MM.1S (cell line): ENCODE results near the gene CHST10.

Experiments used
- DNase-seq: peaks from one replicate; pipeline ENCODE4 v3.0.0-alpha.2; 2015
- H2AFZ ChIP-seq: fragments of 300-600 bp; sonication (generic); 2 replicates; pipeline ENCODE4 v1.6.0; 2016; ENCODE audit warnings: antibody characterized with exemption, low read length
- H3F3A ChIP-seq: fragments of 300-600 bp; sonication (generic); 2 replicates; pipeline ENCODE4 v1.6.1; 2016; ENCODE audit warnings: mild to moderate bottlenecking, antibody characterized with exemption, low read length, moderate library complexity, mixed read lengths; ENCODE audit not compliant: insufficient read depth
- H3K27ac ChIP-seq: fragments of 300-600 bp; sonication (generic); 2 replicates; pipeline ENCODE4 v1.5.1; 2016; ENCODE audit warnings: mild to moderate bottlenecking, low read length
- H3K27me3 ChIP-seq: fragments of 300-600 bp; sonication (generic); replicated peaks from 2 replicates; pipeline ENCODE4 v1.6.0; 2016; ENCODE audit warnings: low read length; ENCODE audit not compliant: insufficient read depth
- H3K36me3 ChIP-seq: fragments of 300-600 bp; sonication (generic); replicated peaks from 2 replicates; pipeline ENCODE4 v1.6.1; 2016; ENCODE audit warnings: mild to moderate bottlenecking, low read length, mixed read lengths; ENCODE audit not compliant: insufficient read depth
- H3K4me1 ChIP-seq: fragments of 300-600 bp; sonication (generic); 2 replicates; pipeline ENCODE4 v1.6.1; 2016; ENCODE audit warnings: low read length, mixed read lengths
- H3K4me2 ChIP-seq: fragments of 300-600 bp; sonication (generic); 2 replicates; pipeline ENCODE4 v1.6.0; 2016; ENCODE audit warnings: low read depth, low read length
- H3K4me3 ChIP-seq: fragments of 300-600 bp; sonication (generic); 2 replicates; pipeline ENCODE4 v1.5.1; 2016; ENCODE audit warnings: low read length, mixed read lengths
- H3K79me2 ChIP-seq: fragments of 300-600 bp; sonication (generic); 2 replicates; pipeline ENCODE4 v1.6.1; 2016; ENCODE audit warnings: mixed run types, low read length, mixed read lengths
- H3K9ac ChIP-seq: fragments of 300-600 bp; sonication (generic); 2 replicates; pipeline ENCODE4 v1.6.1; 2016; ENCODE audit warnings: low read length, mixed read lengths
- H3K9me2 ChIP-seq: fragments of 300-600 bp; sonication (generic); replicated peaks from 2 replicates; pipeline ENCODE4 v1.6.1; 2016; ENCODE audit warnings: mild to moderate bottlenecking, low read length, mixed read lengths; ENCODE audit not compliant: insufficient read depth
- H3K9me3 ChIP-seq: fragments of 300-600 bp; sonication (generic); replicated peaks from 2 replicates; pipeline ENCODE4 v1.6.1; 2016; ENCODE audit warnings: mild to moderate bottlenecking, low read length, mixed read lengths; ENCODE audit not compliant: insufficient read depth
- H4K20me1 ChIP-seq: fragments of 300-600 bp; sonication (generic); 2 replicates; pipeline ENCODE4 v1.6.1; 2016; ENCODE audit warnings: mild to moderate bottlenecking, low read length, moderate library complexity, mixed read lengths; ENCODE audit not compliant: insufficient read depth
- CTCF ChIP-seq: fragments of 300-600 bp; sonication (generic); IDR thresholded peaks from 2 replicates; pipeline ENCODE4 v1.5.1; 2016; ENCODE audit warnings: antibody characterized with exemption, low read length, mixed read lengths
- EZH2 ChIP-seq: fragments of 300-600 bp; sonication (generic); optimal IDR thresholded peaks from 2 replicates; pipeline ENCODE3; 2017; ENCODE audit warnings: low read depth, mild to moderate bottlenecking, antibody characterized with exemption, low read length, mixed read lengths
- EZH2phosphoT487 ChIP-seq: fragments of 300-600 bp; sonication (generic); IDR thresholded peaks from 2 replicates; pipeline ENCODE4 v1.6.1; 2018; ENCODE audit warnings: antibody characterized with exemption, low read length

Gene CHST10

DNA sequence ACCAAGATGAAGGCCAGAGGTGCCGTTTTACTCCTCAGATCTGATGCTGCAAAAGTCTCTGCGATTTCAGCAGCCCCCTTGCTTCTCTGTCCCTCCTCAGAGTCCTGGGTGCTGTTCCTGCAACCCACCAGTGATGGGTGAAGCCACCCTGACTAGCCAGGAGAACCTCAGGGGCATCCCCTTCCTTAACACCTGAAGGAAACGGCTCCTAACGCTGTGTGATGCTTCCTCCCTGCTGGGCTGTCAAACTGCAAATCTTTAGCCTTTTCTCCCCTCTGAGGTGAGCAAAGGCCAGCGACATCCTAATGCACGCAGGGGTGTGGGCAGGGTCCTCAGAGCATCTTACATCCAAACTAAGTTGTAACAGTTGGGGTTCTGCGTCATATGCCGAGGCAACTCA lies 24.8 kb downstream of the CHST10 start:
- no peak for TF ChIP-seq CTCF
- no peak for TF ChIP-seq EZH2
- no peak for TF ChIP-seq EZH2phosphoT487
- no peaks in the 10 kb centered on the region for H3K4me1 ChIP-seq
- H3K27ac ChIP-seq: no peak overlapping the region
- H3K4me3 ChIP-seq: no peak overlapping the region
- no peaks in the 10 kb centered on the region for H3K9me3 ChIP-seq
- H3K36me3 ChIP-seq: no peaks in the 10 kb centered on the region
- no peaks in the 10 kb centered on the region for H3K79me2 ChIP-seq
- no peak overlapping the region for H3K9ac ChIP-seq
- no peaks in the 10 kb centered on the region for H3K27me3 ChIP-seq
- H2AFZ ChIP-seq: no peak overlapping the region
- DNase-seq: no peak
- H3K4me2 ChIP-seq: no peak overlapping the region
- H3F3A ChIP-seq: no peaks in the 10 kb centered on the region
- no peaks in the 10 kb centered on the region for H3K9me2 ChIP-seq
- no peaks in the 10 kb centered on the region for H4K20me1 ChIP-seq

GRCh38 chr2:100391735-100392515 lies 25.5 kb downstream of the CHST10 start:
- Histone ChIP-seq H3K9me3 (no peaks in the 10 kb centered on the region), H3K79me2 (no peaks in the 10 kb centered on the region), H3K9me2 (no peaks in the 10 kb centered on the region), H3K27me3 (no peaks in the 10 kb centered on the region), H2AFZ (no peak overlapping the region), H3K4me2 (no peak overlapping the region), H4K20me1 (no peaks in the 10 kb centered on the region), H3K4me3 (no peak overlapping the region), H3K27ac (no peak overlapping the region), H3F3A (no peaks in the 10 kb centered on the region), H3K36me3 (no peaks in the 10 kb centered on the region), H3K9ac (no peak overlapping the region), H3K4me1 (no peaks in the 10 kb centered on the region)
- no peak for DNase-seq
- TF ChIP-seq EZH2 (no peak), EZH2phosphoT487 (no peak), CTCF (no peak)

DNA sequence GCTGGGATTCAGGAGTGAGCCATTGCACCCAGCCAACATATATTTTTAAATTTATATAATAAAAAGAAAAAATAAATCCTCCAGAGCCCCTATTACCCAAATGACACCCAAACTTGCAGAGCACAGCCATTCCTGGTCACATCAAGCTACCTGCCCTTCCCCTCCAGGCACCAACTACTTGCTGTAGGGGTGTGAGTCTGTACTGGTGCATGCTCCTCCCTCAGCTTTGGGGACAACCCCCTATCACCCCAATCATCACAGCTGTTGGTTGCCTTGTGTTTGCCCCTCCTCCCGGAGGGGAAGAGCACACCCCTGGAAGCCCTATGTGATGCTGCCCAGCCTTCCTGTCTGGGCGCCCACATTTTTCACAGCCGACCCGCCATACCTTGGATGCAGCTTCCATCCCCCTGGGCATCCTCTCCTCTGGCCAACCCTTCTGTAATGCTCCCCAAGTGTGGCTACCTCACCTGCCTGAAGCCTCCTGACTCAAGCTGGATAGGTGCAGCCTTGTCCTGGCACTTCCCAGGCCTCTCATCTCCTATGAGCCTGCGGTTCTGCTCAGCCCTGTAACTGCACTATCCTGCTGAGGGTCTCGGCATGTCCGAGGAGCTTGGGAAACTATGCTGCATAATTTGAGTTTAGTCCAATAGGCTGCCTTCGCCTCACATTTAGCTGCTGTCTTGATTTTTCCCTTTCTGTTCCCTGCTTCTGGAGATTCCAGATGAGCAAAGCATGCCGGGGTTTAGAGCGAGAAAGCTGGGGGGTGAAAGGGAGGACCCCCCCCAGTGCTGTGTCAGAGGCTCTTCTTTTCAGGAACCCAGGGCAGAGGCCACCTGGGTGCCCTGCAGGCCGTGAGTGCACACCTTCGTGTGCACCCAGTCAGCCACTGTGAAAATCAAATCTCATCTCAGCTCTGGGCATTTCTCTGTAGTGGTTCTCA lies 27.2 kb downstream of the CHST10 start:
- Histone ChIP-seq H3K9me3 (no peaks in the 10 kb centered on the region), H3K27me3 (no peaks in the 10 kb centered on the region), H3K9me2 (no peaks in the 10 kb centered on the region), H3K9ac (no peak overlapping the region), H3K4me2 (no peak overlapping the region), H3K27ac (no peak overlapping the region), H3F3A (no peaks in the 10 kb centered on the region), H3K4me3 (no peak overlapping the region), H2AFZ (no peak overlapping the region), H4K20me1 (no peaks in the 10 kb centered on the region), H3K4me1 (no peaks in the 10 kb centered on the region), H3K36me3 (no peaks in the 10 kb centered on the region), H3K79me2 (no peaks in the 10 kb centered on the region)
- no peak for TF ChIP-seq EZH2
- TF ChIP-seq EZH2phosphoT487: no peak
- no peak for TF ChIP-seq CTCF
- no peak for DNase-seq
